ENCODE results near the gene ANKRD66. TPM values are rescaled to one million over a fixed set of nuclear protein-coding genes. Genes with fewer than 3 reads are reported as not detected.
A peak's percentile ranks its signal among the peaks of the same experiment; 100 is the strongest.

ANKRD66 gene
- total and polyA plus RNA-seq, 7 donors: not detected

DNA sequence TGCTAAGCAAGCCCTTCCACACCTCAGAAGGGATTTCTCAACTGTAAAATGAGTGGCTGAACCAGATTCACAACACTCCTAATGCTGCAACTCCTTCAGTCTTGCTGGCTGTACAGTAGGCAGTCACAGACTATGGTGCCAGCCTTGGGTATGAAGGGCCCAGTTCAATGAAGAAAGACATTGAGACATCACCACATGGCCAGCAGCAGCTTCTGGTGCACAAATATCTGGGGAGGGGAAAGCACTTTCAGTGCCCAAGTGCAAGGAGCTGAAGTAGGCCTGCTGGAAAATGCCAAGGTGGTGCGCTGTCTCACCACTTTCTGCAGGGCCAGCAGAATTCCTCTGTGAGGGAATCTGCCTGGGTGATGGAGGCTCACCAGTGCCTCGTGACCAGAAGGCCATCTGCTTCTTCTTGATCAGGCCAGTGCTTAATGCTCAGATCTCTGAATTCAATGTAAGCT lies 13.4 kb upstream of the ANKRD66 start:
- Histone ChIP-seq H3K9me3 (no peaks in the 10 kb centered on the region), H3K4me1 (peaks cover 0 to 14% (median 11%) of the 10 kb centered on the region in 4 donors), H3K4me3 (no peak overlapping the region), H3K27me3 (peaks cover 0 to 39% (median 12%) of the 10 kb centered on the region in 3 donors), H3K36me3 (no peaks in the 10 kb centered on the region), H3K27ac (no peak overlapping the region)
- DNase-seq: no peak
- no peak for TF ChIP-seq POLR2A (IDR thresholded peaks at IDR 0.05)
- TF ChIP-seq, protein P1, sequence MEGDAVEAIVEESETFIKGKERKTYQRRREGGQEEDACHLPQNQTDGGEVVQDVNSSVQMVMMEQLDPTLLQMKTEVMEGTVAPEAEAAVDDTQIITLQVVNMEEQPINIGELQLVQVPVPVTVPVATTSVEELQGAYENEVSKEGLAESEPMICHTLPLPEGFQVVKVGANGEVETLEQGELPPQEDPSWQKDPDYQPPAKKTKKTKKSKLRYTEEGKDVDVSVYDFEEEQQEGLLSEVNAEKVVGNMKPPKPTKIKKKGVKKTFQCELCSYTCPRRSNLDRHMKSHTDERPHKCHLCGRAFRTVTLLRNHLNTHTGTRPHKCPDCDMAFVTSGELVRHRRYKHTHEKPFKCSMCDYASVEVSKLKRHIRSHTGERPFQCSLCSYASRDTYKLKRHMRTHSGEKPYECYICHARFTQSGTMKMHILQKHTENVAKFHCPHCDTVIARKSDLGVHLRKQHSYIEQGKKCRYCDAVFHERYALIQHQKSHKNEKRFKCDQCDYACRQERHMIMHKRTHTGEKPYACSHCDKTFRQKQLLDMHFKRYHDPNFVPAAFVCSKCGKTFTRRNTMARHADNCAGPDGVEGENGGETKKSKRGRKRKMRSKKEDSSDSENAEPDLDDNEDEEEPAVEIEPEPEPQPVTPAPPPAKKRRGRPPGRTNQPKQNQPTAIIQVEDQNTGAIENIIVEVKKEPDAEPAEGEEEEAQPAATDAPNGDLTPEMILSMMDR (IDR thresholded peaks at IDR 0.05): no peak
- TF ChIP-seq POLR2AphosphoS5 (IDR thresholded peaks at IDR 0.05): no peak
- no peak for TF ChIP-seq EP300 (IDR thresholded peaks at IDR 0.05)
- intact Hi-C loops (cut with DNase I): no loop called here
- WGBS, 2 donors: 89 to 91% methylated on average over 2 of the region's 2 CpGs

GRCh38 chr6:46734867-46735719 lies 11.6 kb upstream of the ANKRD66 start, which contains the start of gene PLA2G7:
TSS of gene PLA2G7 (minus strand) at chr6:46735375. CDS start at chr6:46722891, 12,484 bp downstream.
- H3K4me3 ChIP-seq: peak within 1 kb of the TSS; percentile 27 to 60 (median 54)
- H3K27me3 ChIP-seq: peaks cover 0 to 39% (median 12%) of the 10 kb centered on the region in 3 donors
- TF ChIP-seq EP300 (IDR thresholded peaks at IDR 0.05) (no peak), POLR2A (IDR thresholded peaks at IDR 0.05) (no peak), POLR2AphosphoS5 (IDR thresholded peaks at IDR 0.05) (no peak)
- TF ChIP-seq, protein P1 (IDR thresholded peaks at IDR 0.05): no peak
- no peak within 1 kb of the TSS for H3K27ac ChIP-seq
- H3K36me3 ChIP-seq: no peaks in the 10 kb centered on the region
- intact Hi-C loops (cut with DNase I): no loop called here
- H3K9me3 ChIP-seq: no peaks in the 10 kb centered on the region
- H3K4me1 ChIP-seq: peaks cover 0 to 14% (median 11%) of the 10 kb centered on the region in 4 donors
- DNase-seq: peak; percentile 63
- WGBS, 2 donors: 1% methylated on average over 73 of the region's 73 CpGs

DNA sequence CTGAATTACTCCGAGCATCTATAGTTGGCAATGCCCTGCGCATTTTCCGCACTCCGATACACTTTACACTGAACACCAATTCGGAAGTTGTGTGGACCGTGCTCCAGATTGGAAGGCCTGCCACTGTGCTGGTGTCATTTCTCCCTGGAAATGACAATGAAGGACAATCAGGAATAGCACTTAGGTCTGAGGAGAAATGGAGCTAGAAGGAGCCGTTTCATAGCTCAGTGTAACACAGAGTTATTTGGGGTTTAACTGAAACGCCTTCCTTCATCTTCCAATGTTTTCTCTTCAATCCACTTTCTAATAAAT lies 11.1 kb upstream of the ANKRD66 start:
- DNase-seq: no peak
- intact Hi-C loops (cut with DNase I): no loop called here
- Histone ChIP-seq H3K4me1 (peaks cover 0 to 14% (median 11%) of the 10 kb centered on the region in 4 donors), H3K27me3 (peaks cover 0 to 39% (median 12%) of the 10 kb centered on the region in 3 donors), H3K27ac (no peak overlapping the region), H3K9me3 (no peaks in the 10 kb centered on the region), H3K36me3 (no peaks in the 10 kb centered on the region), H3K4me3 (peak overlapping the region in 3 of 4 donors; percentile 48 to 60 (median 60))
- 10 to 28% methylated on average over 8 of the region's 8 CpGs for WGBS, 2 donors
- no peak for TF ChIP-seq EP300 (IDR thresholded peaks at IDR 0.05)
- TF ChIP-seq POLR2AphosphoS5 (IDR thresholded peaks at IDR 0.05): no peak
- TF ChIP-seq, protein P1 (IDR thresholded peaks at IDR 0.05): no peak
- TF ChIP-seq POLR2A (IDR thresholded peaks at IDR 0.05): no peak

DNA sequence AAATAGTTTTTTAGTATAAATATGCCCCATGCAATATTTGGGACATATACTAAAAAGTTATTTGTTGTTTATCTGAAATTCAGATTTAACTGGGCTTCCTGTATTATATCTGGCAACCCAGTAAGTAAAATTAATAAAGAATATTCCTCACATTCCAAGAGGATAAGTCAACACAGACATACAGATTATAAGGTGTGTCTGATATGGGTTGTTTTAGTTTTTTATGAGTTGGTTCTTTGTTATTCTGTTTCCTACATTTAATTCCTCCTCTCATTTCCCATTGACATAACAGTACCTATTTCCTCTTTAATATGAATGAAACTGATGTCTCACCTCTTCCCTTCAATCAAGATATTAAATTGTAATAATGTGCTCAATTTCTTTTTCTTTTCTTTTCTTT lies 9.8 kb upstream of the ANKRD66 start:
- no peak overlapping the region for H3K27ac ChIP-seq
- no peak for DNase-seq
- intact Hi-C loops (cut with DNase I): no loop called here
- no peak overlapping the region for H3K4me3 ChIP-seq
- no peaks in the 10 kb centered on the region for H3K9me3 ChIP-seq
- H3K27me3 ChIP-seq: peaks cover 0 to 39% (median 12%) of the 10 kb centered on the region in 3 donors
- H3K4me1 ChIP-seq: peaks cover 0 to 14% (median 11%) of the 10 kb centered on the region in 4 donors
- TF ChIP-seq, protein P1 (IDR thresholded peaks at IDR 0.05): no peak
- H3K36me3 ChIP-seq: no peaks in the 10 kb centered on the region

Measured in sigmoid colon (tissue), 7 donors.